ENCODE measurements around the gene ZC3H12A. TPM values are rescaled to one million over a fixed set of nuclear protein-coding genes. Genes with fewer than 3 reads are reported as not detected.
A peak's percentile ranks its signal among the peaks of the same experiment; 100 is the strongest.

Gene ZC3H12A
- total and polyA plus RNA-seq, 2 donors = 4.2 to 10.9 TPM

DNA sequence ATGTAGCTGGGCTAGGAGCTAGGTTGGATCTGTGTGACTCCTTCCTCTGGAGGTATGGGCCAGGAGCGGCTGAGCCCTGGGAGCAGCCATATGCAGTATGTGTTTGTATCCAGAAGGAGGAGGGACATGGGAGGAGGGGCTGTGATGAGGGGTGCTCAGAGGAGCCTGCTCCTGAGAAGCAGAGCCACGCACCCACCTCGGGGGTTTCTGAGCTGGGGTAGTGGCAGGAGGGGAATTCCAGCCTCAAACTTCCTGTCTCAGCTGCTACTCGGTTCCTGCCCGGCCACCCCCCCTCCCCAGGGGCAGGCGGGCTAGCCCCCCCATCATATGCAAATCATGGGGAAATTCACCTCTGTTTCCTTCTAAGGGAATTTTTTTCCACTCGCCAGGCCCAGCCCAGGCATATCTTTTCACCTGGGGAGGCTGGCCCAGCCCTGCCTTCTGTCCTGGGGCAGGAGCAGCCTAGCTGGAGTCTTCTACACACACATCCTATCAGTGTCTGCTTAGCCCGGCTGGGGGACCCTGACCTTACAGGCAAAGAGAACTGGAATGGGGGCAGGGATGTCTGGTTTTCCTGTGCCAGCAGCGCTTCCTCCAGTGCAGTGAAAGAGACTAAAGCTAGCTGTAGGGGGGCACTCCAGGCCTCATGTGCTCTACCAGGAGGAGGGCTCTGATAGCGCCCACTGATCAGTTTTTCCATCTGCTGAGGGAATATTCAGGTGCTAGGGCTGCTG lies 3.0 kb downstream of the ZC3H12A start:
- H3K4me3 ChIP-seq (ENCODE audit: low read depth, low read length) = no peak overlapping the region
- WGBS = 31% methylated on average over 10 of the region's 10 CpGs
- no peak for DNase-seq (ENCODE audit: extremely low spot score)
- H3K27ac ChIP-seq (ENCODE audit: low read depth) = peak overlapping the region; percentile 73
- H3K36me3 ChIP-seq (ENCODE audit: insufficient read depth) = peaks cover 2% of the 10 kb centered on the region
- no peaks in the 10 kb centered on the region for H3K4me1 ChIP-seq (ENCODE audit: insufficient read depth)

GRCh38 chr1:37477946-37478345 lies 3.6 kb downstream of the ZC3H12A start:
- Histone ChIP-seq H3K4me1 (ENCODE audit: insufficient read depth) (no peaks in the 10 kb centered on the region), H3K4me3 (ENCODE audit: low read depth, low read length) (no peak overlapping the region)
- WGBS = 92% methylated on average over 5 of the region's 5 CpGs

DNA sequence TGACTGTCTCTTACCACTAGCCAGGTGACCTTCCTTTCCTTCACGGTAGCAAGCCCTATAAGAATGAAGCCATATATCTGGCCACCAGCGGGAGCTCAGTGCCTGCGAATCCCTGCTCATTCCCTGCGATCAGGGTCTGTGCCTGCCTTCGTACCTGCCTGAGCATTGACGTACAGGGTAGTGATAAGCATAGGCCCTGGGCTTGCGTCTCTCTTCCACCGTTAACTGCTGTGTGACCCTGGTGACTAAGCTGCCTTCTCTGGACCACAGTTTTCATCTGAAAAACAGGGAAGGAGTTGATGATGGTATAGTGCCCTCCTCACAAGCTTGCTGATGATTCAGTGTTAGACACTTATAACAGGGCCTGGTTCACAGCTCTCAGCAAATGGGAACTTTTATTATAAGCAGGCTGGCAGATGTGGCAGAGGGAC lies 4.1 kb downstream of the ZC3H12A start:
- no peak overlapping the region for H3K4me3 ChIP-seq (ENCODE audit: low read depth, low read length)
- 91% methylated on average over 8 of the region's 8 CpGs for WGBS
- no peak for DNase-seq (ENCODE audit: extremely low spot score)
- peak overlapping the region; percentile 81 for H3K27ac ChIP-seq (ENCODE audit: low read depth)
- peaks cover 2% of the 10 kb centered on the region for H3K36me3 ChIP-seq (ENCODE audit: insufficient read depth)
- no peaks in the 10 kb centered on the region for H3K4me1 ChIP-seq (ENCODE audit: insufficient read depth)

More at GRCh38 chr1:37477946-37478345, 3.6 kb downstream of the ZC3H12A start:
- Histone ChIP-seq H3K27ac (ENCODE audit: low read depth) (peak overlapping the region; percentile 13), H3K36me3 (ENCODE audit: insufficient read depth) (peaks cover 2% of the 10 kb centered on the region)
- no peak for DNase-seq (ENCODE audit: extremely low spot score)

DNA sequence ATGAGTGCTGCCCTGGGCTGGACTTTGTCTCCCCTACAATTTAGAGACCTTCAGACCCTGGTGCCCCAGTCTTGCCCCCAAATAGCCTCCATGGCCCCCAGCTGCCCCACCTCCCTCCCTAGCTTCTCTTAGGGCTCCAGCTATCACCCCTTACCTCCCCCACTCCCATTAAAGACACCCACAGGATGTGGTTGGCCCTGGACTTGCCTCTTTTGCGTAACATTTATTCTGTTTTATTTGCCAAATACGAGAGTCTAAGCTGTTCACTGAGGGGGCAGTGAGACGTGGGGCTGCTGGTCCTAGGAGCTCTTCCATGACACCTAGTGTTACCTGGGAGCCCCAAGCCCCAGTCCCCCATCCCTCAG lies 4.5 kb downstream of the ZC3H12A start:
- peak overlapping the region; percentile 1 for H3K4me3 ChIP-seq (ENCODE audit: low read depth, low read length)
- H3K27ac ChIP-seq (ENCODE audit: low read depth) = peak overlapping the region; percentile 81
- H3K4me1 ChIP-seq (ENCODE audit: insufficient read depth) = no peaks in the 10 kb centered on the region
- H3K36me3 ChIP-seq (ENCODE audit: insufficient read depth) = peaks cover 2% of the 10 kb centered on the region
- no peak for DNase-seq (ENCODE audit: extremely low spot score)
- 47% methylated on average over 3 of the region's 3 CpGs for WGBS

DNA sequence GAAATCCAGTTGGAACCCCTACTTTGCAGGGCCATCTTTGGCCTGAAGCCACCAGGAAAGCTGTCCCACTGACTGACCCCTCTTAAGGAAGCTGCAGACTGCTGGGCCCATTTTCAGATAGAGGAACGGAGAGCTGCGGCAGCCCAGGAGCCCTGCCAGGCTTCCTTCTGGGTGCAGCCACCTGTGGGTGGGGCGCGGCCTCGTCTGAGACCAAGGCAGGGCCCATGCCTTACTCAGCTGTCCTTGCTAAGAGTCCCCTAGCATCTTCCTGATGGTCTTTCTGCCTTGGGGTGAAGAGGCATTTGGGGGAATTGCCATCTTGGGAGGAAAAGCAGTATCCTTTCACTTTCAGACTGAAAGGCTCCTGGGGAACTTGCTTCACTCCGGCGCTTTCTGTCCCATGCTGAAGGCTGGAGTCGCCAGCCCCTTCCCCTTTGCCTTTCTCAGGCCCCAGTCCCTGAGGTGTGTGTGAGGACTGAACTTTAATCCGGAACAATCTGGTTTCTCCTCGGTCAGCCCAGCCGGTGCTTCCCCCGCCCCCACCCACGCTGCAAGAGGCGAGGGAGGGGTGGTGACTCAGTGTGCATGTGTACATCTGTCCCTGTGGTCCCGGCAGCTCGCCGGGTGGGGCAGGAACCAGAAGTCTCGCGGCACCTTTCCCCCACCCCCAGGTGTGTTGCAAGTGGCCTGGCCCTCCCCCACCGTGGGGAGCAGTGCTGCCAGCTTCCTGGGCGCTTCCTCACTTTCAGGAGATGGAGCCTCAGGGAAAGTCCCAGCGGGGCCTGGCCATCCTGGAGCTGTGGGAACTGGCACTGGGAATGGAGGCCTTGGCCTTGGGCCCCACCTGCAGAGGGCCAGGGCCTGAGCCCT lies 5.1 kb downstream of the ZC3H12A start:
- WGBS = 31% methylated on average over 22 of the region's 22 CpGs
- no peak for DNase-seq (ENCODE audit: extremely low spot score)
- Histone ChIP-seq H3K4me1 (ENCODE audit: insufficient read depth) (no peaks in the 10 kb centered on the region), H3K4me3 (ENCODE audit: low read depth, low read length) (peak overlapping the region; percentile 1), H3K36me3 (ENCODE audit: insufficient read depth) (peaks cover 2% of the 10 kb centered on the region), H3K27ac (ENCODE audit: low read depth) (peak overlapping the region; percentile 90)

GRCh38 chr1:37480125-37480466 lies 5.7 kb downstream of the ZC3H12A start:
- WGBS = 85% methylated on average over 5 of the region's 5 CpGs
- Histone ChIP-seq H3K36me3 (ENCODE audit: insufficient read depth) (peaks cover 2% of the 10 kb centered on the region), H3K4me3 (ENCODE audit: low read depth, low read length) (no peak overlapping the region), H3K4me1 (ENCODE audit: insufficient read depth) (no peaks in the 10 kb centered on the region), H3K27ac (ENCODE audit: low read depth) (peak overlapping the region; percentile 90)
- DNase-seq (ENCODE audit: extremely low spot score) = no peak

- 84% methylated on average over 10 of the region's 10 CpGs for WGBS
- no peak overlapping the region for H3K27ac ChIP-seq (ENCODE audit: low read depth)
- H3K36me3 ChIP-seq (ENCODE audit: insufficient read depth) = peaks cover 2% of the 10 kb centered on the region
- H3K4me3 ChIP-seq (ENCODE audit: low read depth, low read length) = no peak overlapping the region
- DNase-seq (ENCODE audit: extremely low spot score) = no peak
- H3K4me1 ChIP-seq (ENCODE audit: insufficient read depth) = no peaks in the 10 kb centered on the region
Measured at GRCh38 chr1:37480581-37481288, 6.4 kb downstream of the ZC3H12A start.

DNA sequence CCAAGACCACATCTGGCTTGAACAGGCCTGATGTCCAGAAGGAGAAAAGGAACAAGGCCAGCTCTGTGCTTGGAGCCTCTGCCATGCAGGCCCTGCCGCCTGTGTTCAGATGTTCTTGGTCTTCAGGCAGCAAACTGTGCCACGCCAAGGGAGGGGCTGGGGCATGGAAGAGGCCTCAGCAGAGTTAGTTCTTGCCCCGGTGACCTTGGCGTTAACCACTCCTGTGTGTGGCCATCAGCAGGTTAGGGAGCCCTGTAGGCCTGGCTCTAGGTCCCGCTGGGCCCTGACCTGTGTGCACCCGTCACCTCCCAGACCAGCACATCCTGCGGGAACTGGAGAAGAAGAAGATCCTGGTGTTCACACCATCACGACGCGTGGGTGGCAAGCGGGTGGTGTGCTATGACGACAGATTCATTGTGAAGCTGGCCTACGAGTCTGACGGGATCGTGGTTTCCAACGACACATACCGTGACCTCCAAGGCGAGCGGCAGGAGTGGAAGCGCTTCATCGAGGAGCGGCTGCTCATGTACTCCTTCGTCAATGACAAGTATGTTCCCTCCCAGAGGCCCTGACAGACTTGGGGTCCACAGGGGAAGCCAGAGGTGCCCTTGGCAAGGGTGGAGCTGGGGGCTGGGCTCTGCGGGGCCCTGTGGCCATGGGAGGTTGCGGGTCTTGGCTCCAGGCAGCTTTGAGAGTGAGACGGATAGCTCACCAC lies 7.1 kb downstream of the ZC3H12A start:
- 89% methylated on average over 26 of the region's 26 CpGs for WGBS
- DNase-seq (ENCODE audit: extremely low spot score) = no peak
- no peaks in the 10 kb centered on the region for H3K4me1 ChIP-seq (ENCODE audit: insufficient read depth)
- peaks cover 2% of the 10 kb centered on the region for H3K36me3 ChIP-seq (ENCODE audit: insufficient read depth)
- no peak overlapping the region for H3K4me3 ChIP-seq (ENCODE audit: low read depth, low read length)
- no peak overlapping the region for H3K27ac ChIP-seq (ENCODE audit: low read depth)

GRCh38 chr1:37482004-37482785 lies 7.8 kb downstream of the ZC3H12A start:
- no peak for DNase-seq (ENCODE audit: extremely low spot score)
- Histone ChIP-seq H3K36me3 (ENCODE audit: insufficient read depth) (peaks cover 2% of the 10 kb centered on the region), H3K4me3 (ENCODE audit: low read depth, low read length) (no peak overlapping the region), H3K27ac (ENCODE audit: low read depth) (no peak overlapping the region), H3K4me1 (ENCODE audit: insufficient read depth) (no peaks in the 10 kb centered on the region)
- WGBS = 88% methylated on average over 18 of the region's 18 CpGs

DNA sequence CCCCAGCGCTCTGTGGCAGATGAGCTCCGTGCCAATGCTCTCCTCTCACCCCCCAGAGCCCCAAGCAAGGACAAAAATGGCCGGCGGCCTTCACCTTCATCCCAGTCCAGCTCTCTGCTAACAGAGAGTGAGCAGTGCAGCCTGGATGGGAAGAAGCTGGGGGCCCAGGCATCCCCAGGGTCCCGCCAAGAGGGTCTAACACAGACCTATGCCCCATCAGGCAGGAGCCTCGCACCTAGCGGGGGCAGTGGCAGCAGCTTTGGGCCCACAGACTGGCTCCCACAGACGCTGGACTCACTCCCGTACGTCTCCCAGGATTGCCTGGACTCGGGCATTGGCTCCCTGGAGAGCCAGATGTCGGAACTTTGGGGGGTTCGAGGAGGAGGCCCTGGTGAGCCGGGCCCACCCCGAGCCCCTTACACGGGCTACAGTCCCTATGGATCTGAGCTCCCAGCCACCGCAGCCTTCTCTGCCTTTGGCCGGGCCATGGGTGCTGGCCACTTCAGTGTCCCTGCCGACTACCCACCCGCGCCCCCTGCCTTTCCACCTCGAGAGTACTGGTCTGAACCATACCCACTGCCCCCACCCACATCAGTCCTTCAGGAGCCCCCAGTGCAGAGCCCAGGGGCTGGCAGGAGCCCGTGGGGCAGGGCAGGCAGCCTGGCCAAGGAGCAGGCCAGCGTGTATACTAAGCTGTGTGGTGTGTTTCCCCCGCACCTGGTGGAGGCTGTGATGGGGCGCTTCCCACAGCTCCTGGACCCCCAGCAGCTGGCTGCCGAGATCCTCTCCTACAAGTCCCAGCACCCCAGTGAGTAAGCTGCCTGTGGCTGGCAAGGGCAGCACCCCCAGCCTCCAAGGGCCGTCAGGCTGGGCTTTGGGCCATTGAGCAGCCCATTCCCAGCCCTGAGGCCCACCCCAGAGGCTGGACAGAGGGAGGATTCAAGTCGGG lies 8.7 kb downstream of the ZC3H12A start:
- Histone ChIP-seq H3K4me1 (ENCODE audit: insufficient read depth) (no peaks in the 10 kb centered on the region), H3K36me3 (ENCODE audit: insufficient read depth) (peaks cover 2% of the 10 kb centered on the region), H3K27ac (ENCODE audit: low read depth) (peak overlapping the region; percentile 31), H3K4me3 (ENCODE audit: low read depth, low read length) (no peak overlapping the region)
- no peak for DNase-seq (ENCODE audit: extremely low spot score)
- WGBS = 87% methylated on average over 29 of the region's 29 CpGs

- WGBS = 80% methylated on average over 15 of the region's 15 CpGs
- Histone ChIP-seq H3K36me3 (ENCODE audit: insufficient read depth) (peaks cover 2% of the 10 kb centered on the region), H3K27ac (ENCODE audit: low read depth) (peak overlapping the region; percentile 31), H3K4me1 (ENCODE audit: insufficient read depth) (no peaks in the 10 kb centered on the region), H3K4me3 (ENCODE audit: low read depth, low read length) (no peak overlapping the region)
- no peak for DNase-seq (ENCODE audit: extremely low spot score)
Measured at GRCh38 chr1:37483785-37484184, 9.4 kb downstream of the ZC3H12A start.

Measured in urinary bladder (tissue), 4 donors.